GM21390 (cell line): ENCODE measurements around the gene RB1.
"Not testable (repeated sequence)": the region's sequence is repeated elsewhere in the genome, so short reads cannot be mapped to it uniquely, and the experiment has no call there.

Source experiments
- ATAC-seq: cut with Tn5 transposase; IDR thresholded peaks from one replicate; pipeline ENCODE4 v1.9.1; 2021; ENCODE audit not compliant: unreplicated experiment

Gene RB1

GRCh38 chr13:48346583-48346982, 43.0 kb downstream of the RB1 start:
- no peak for ATAC-seq

GRCh38 chr13:48349525-48349924, 46.0 kb downstream of the RB1 start:
- no peak for ATAC-seq

GRCh38 chr13:48353590-48353989, 50.0 kb downstream of the RB1 start:
- no peak for ATAC-seq

- ATAC-seq = not testable (repeated sequence)
Measured at GRCh38 chr13:48355524-48355923, 52.0 kb downstream of the RB1 start.

GRCh38 chr13:48356750-48357149, 53.2 kb downstream of the RB1 start:
- ATAC-seq = no peak

- no peak for ATAC-seq
Measured at GRCh38 chr13:48369988-48370387, 66.4 kb downstream of the RB1 start.

DNA sequence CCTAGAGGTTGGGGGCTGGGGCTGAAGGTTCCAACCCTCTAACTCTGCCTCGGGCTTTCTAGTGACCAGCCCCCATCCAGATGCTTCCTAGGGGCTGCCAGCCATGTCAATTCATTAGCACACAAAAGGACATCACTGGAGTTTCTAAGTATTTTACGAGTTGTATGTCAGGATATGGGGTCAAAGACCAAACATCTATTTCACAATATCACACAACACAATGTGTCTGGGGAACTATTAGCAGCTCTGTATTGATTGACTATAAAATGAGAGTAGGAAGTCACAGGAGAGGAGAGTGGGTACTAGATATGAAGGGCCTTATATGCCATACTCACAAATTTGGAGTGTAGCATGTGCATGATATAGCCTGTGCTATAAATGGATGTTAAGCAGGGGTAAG, 67.3 kb downstream of the RB1 start:
- no peak for ATAC-seq

DNA sequence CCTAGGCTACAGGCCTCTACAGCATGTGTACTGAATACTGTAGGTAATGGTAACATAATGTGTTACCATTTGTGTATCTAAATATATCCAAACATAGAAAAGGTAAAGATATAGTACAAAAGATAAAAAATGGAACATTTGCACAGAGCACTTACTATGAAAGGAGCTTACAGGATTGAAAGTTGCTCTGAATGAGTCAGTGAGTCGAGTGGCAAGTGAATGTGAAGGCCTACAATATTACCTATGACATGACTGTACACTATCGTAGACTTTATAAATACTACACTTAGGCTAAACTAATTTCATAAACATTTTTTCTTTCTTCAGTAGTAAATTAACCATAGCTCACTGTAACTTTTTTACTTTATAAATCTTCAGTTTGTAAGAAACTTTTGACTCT, 74.3 kb downstream of the RB1 start:
- no peak for ATAC-seq

GRCh38 chr13:48380581-48380980, 77.0 kb downstream of the RB1 start:
- no peak for ATAC-seq

GRCh38 chr13:48383384-48383783, 79.8 kb downstream of the RB1 start:
- no peak for ATAC-seq

GRCh38 chr13:48386816-48387215, 83.3 kb downstream of the RB1 start:
- no peak for ATAC-seq

GRCh38 chr13:48391257-48391656, 87.7 kb downstream of the RB1 start:
- ATAC-seq = no peak

DNA sequence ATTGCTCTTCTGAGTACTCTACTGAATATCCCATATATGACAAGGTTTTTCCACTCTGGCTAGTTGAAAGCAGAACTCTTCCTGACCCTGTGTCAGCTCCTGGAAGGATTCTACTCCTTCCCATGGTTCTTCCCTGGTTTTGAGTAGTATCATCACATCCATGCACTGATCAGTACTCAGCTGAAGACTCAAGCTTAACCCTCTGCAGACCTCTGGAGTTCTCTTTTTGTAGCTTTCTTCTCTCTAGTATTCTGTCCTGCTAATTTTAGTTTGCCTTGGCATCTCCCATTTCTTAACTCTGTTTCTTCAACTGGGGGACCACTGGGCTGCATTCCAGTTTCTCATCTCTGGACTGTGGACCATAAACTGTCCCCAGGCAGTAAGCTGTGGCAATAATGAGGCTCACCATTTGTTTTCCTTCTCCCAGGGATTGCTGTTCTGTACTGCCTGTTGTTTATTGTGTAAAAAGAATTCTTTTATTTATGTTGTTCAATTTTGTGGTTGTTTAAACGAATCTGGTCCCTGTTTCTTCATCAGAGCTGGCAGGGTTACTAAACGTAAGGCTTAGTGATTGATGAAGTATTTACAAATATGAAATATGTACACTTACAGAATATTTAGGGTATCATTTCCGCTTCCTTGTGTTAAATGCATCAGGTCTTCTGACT, 89.6 kb downstream of the RB1 start:
- ATAC-seq = no peak

GRCh38 chr13:48393698-48394085, 90.1 kb downstream of the RB1 start:
- no peak for ATAC-seq

GRCh38 chr13:48397744-48398143, 94.2 kb downstream of the RB1 start:
- ATAC-seq = no peak

- no peak for ATAC-seq
Measured at GRCh38 chr13:48398450-48399095, 95.0 kb downstream of the RB1 start.

DNA sequence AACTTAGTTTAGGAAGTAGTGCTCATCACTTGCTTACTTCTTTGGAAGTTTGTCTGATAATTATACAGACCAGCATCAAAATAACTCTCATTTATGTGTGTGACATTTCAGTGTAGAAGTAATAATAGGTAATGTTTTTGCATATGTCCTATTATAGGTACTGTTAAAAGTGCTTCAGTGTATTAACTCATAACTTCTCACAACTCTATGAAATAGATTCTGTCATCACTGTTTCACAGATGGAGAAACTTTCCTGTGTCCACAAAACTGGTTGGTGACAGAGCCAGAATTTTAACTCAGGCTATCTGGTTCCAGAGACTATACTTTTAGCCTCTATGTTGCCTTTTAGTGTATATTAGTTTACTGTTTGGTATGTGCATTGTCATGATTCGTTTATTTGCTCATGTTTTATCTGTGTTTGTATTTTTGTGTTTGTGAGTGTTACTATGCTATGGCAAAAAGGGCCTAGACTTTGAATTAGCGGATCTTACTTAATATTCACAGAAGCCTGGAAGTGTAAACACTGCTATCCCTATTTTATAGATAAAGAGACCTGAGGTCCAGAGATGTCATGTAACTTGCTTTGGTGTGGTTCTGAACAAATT, 96.6 kb downstream of the RB1 start:
- no peak for ATAC-seq

GRCh38 chr13:48400850-48401291, 97.3 kb downstream of the RB1 start:
- ATAC-seq = no peak

DNA sequence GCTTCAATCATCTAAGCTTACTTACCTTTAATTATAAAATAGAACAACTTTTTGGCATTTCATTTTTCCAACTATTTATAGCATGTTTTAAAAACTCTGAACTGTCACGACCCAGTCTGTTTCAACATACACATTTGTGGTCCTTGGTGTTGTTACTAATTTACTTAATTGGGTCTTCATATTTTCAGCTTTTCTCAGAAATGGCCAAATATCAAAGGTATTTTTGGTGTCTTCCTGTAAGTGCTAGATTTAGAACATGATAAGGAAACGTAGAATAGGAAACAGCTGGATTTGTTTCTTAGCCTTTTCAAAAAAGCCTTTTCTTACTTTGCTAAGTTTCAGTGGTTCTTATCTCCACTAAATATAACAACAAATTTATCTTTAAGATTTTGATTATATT, 97.9 kb downstream of the RB1 start:
- ATAC-seq = no peak

GRCh38 chr13:48402325-48402932, 98.9 kb downstream of the RB1 start:
- no peak for ATAC-seq

DNA sequence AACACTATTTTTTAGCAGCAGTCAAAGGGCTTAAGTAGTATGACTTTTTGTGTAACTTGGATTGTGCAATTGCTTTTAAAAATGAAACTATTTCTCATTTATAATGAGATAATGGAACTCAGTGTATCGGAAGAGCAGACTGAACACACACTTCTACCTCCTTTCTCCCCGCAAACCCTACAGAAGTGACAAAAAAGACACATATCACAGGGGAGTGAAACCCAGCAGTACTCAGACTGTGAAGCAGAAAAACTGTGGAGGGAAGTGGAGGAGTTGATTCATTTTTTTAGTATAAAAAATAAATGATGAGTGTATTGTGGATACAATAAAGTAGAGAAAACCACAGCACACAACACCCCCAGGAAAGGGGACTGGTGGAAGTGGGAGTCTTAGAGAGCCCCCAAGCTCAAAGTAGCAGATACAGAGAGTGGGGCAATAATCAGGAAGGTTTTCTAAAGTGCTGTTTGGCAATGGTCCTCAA, 99.6 kb downstream of the RB1 start:
- ATAC-seq = peak; percentile 71

DNA sequence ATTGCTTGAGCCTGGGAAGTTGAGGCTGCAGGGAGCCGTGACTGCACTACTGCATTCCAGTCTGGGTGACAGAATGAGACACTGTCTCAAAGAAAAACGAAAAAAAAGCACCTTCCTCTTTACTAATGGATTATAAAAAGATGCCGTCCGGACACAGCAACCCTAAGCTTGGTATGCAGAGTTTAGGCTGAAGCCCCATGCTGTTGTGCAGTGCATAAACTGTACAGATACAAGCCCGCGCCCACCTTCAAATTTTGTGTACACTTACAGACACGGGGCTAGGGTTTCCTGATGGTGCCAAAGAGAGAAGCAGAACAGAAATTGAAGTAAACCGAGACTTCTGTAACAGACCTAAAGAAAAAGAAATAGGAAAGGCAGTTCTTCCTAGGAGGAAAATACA, 100.4 kb downstream of the RB1 start:
- ATAC-seq = no peak
